Mesothelial cell of epicardium (in vitro differentiated cells): ENCODE measurements around the gene RASL12. TPM values are rescaled to one million over a fixed set of nuclear protein-coding genes. Genes with fewer than 3 reads are reported as not detected.
"Not testable (repeated sequence)": the region's sequence is repeated elsewhere in the genome, so short reads cannot be mapped to it uniquely, and the experiment has no call there.

Experiments used
- DNase-seq, 2 experiments: peaks; one replicate each; pipeline ENCODE4 v3.0.0; 2021; ENCODE audit warnings: low spot score in 2 of 2; ENCODE audit not compliant: unreplicated experiment in 2 of 2
- H3K27ac Mint-ChIP-seq: 2 replicates; pipeline ENCODE4 v1.8.0; 2021; ENCODE audit warnings: mixed read lengths
- H3K27me3 Mint-ChIP-seq: 2 replicates; pipeline ENCODE4 v1.8.0; 2021; ENCODE audit warnings: low read depth, mixed read lengths
- H3K36me3 Mint-ChIP-seq: 2 replicates; pipeline ENCODE4 v1.8.0; 2021; ENCODE audit warnings: mixed read lengths
- H3K4me1 Mint-ChIP-seq: 2 replicates; pipeline ENCODE4 v1.8.0; 2021; ENCODE audit warnings: mixed read lengths
- H3K4me3 Mint-ChIP-seq: 2 replicates; pipeline ENCODE4 v1.8.0; 2021; ENCODE audit warnings: mild to moderate bottlenecking, moderate library complexity, mixed read lengths
- H3K9me3 Mint-ChIP-seq: 2 replicates; pipeline ENCODE4 v1.8.0; 2021; ENCODE audit warnings: mixed read lengths
- CTCF ChIP-seq: fragments of 200-600 bp; sonication (generic); IDR thresholded peaks from one replicate; pipeline ENCODE4 v1.5.0; 2021; ENCODE audit warnings: antibody characterized with exemption; ENCODE audit not compliant: unreplicated experiment
- total RNA-seq: library from RNA; stranded (reverse); gene quantifications from 3 replicates; pipeline ENCODE4 v1.2.1, GENCODE V29; 2021

RASL12 gene
- total RNA-seq, 1 donor from 2014 or later = 11.7 TPM

- Mint-ChIP-seq H3K27ac (no peak overlapping the region), H3K27me3 (no peaks in the 10 kb centered on the region), H3K4me3 (no peak overlapping the region), H3K4me1 (no peaks in the 10 kb centered on the region), H3K36me3 (peaks cover 29% of the 10 kb centered on the region), H3K9me3 (no peaks in the 10 kb centered on the region)
- no peak for DNase-seq
- TF ChIP-seq CTCF = no peak
These were observed 37.2 kb upstream of the RASL12 start for GRCh38 chr15:65105038-65105437.

- no peak overlapping the region for H3K4me3 Mint-ChIP-seq
- no peak for DNase-seq
- no peak for TF ChIP-seq CTCF
These were observed 35.1 kb upstream of the RASL12 start for GRCh38 chr15:65102912-65103311.

GRCh38 chr15:65101891-65102708, 34.3 kb upstream of the RASL12 start:
- peak overlapping the region; percentile 14 for H3K27ac Mint-ChIP-seq
- no peaks in the 10 kb centered on the region for H3K27me3 Mint-ChIP-seq
- H3K4me1 Mint-ChIP-seq = peaks cover 1% of the 10 kb centered on the region

More at GRCh38 chr15:65102912-65103311, 35.1 kb upstream of the RASL12 start:
- Mint-ChIP-seq H3K27me3 (no peaks in the 10 kb centered on the region), H3K36me3 (peaks cover 30% of the 10 kb centered on the region), H3K27ac (no peak overlapping the region), H3K9me3 (no peaks in the 10 kb centered on the region), H3K4me1 (no peaks in the 10 kb centered on the region)

GRCh38 chr15:65101411-65101890, 33.7 kb upstream of the RASL12 start:
- no peak overlapping the region for H3K4me3 Mint-ChIP-seq
- peak in 1 of 2 experiments; percentile 76 for DNase-seq
- peak; percentile 77 for TF ChIP-seq CTCF
- no peaks in the 10 kb centered on the region for H3K27me3 Mint-ChIP-seq
- peaks cover 4% of the 10 kb centered on the region for H3K4me1 Mint-ChIP-seq
- peak overlapping the region; percentile 14 for H3K27ac Mint-ChIP-seq
- H3K36me3 Mint-ChIP-seq = peaks cover 35% of the 10 kb centered on the region
- no peaks in the 10 kb centered on the region for H3K9me3 Mint-ChIP-seq

More at GRCh38 chr15:65101891-65102708, 34.3 kb upstream of the RASL12 start:
- no peak for DNase-seq
- no peaks in the 10 kb centered on the region for H3K9me3 Mint-ChIP-seq
- TF ChIP-seq CTCF = no peak
- peaks cover 34% of the 10 kb centered on the region for H3K36me3 Mint-ChIP-seq
- H3K4me3 Mint-ChIP-seq = no peak overlapping the region

- Mint-ChIP-seq H3K4me1 (peaks cover 4% of the 10 kb centered on the region), H3K36me3 (peaks cover 25% of the 10 kb centered on the region), H3K4me3 (no peak overlapping the region), H3K27me3 (no peaks in the 10 kb centered on the region), H3K9me3 (no peaks in the 10 kb centered on the region), H3K27ac (no peak overlapping the region)
- no peak for DNase-seq
- no peak for TF ChIP-seq CTCF
These were observed 32.7 kb upstream of the RASL12 start for GRCh38 chr15:65100442-65100841.

GRCh38 chr15:65099801-65100200, 32.0 kb upstream of the RASL12 start:
- DNase-seq, H3K4me3 Mint-ChIP-seq: not testable (repeated sequence)

More at GRCh38 chr15:65099801-65100200, 32.0 kb upstream of the RASL12 start:
- not testable (repeated sequence) for H3K27ac Mint-ChIP-seq, H3K9me3 Mint-ChIP-seq, H3K4me1 Mint-ChIP-seq, H3K27me3 Mint-ChIP-seq
- H3K36me3 Mint-ChIP-seq = peaks cover 20% of the 10 kb centered on the region
